ENCODE results near the gene GOLGA6L2.
"Not testable (repeated sequence)": the region's sequence is repeated elsewhere in the genome, so short reads cannot be mapped to it uniquely, and the experiment has no call there.

DNA sequence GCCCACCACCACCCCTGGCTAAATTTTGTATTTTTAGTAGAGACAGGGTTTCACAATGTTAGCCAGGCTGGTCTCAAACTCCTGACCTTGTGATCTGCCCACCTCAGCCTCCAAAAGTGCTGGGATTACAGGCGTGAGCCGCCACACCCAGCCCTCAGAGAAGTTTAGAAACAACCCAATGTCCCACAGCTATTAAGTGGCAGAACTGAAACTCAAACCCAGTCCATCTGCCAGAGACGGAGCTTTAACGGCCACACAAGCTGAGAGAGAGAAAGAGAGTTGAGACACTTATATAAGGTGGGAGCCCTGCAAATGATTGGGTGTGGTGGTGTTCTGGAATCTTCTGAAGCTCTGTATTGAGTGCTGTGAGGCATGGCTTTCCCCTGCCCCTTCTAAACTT lies 48.7 kb downstream of the GOLGA6L2 start:
- TF ChIP-seq, protein P1, sequence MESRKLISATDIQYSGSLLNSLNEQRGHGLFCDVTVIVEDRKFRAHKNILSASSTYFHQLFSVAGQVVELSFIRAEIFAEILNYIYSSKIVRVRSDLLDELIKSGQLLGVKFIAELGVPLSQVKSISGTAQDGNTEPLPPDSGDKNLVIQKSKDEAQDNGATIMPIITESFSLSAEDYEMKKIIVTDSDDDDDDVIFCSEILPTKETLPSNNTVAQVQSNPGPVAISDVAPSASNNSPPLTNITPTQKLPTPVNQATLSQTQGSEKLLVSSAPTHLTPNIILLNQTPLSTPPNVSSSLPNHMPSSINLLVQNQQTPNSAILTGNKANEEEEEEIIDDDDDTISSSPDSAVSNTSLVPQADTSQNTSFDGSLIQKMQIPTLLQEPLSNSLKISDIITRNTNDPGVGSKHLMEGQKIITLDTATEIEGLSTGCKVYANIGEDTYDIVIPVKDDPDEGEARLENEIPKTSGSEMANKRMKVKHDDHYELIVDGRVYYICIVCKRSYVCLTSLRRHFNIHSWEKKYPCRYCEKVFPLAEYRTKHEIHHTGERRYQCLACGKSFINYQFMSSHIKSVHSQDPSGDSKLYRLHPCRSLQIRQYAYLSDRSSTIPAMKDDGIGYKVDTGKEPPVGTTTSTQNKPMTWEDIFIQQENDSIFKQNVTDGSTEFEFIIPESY (IDR thresholded peaks at IDR 0.05), result not testable (repeated sequence)
- TF ChIP-seq, protein P2, sequence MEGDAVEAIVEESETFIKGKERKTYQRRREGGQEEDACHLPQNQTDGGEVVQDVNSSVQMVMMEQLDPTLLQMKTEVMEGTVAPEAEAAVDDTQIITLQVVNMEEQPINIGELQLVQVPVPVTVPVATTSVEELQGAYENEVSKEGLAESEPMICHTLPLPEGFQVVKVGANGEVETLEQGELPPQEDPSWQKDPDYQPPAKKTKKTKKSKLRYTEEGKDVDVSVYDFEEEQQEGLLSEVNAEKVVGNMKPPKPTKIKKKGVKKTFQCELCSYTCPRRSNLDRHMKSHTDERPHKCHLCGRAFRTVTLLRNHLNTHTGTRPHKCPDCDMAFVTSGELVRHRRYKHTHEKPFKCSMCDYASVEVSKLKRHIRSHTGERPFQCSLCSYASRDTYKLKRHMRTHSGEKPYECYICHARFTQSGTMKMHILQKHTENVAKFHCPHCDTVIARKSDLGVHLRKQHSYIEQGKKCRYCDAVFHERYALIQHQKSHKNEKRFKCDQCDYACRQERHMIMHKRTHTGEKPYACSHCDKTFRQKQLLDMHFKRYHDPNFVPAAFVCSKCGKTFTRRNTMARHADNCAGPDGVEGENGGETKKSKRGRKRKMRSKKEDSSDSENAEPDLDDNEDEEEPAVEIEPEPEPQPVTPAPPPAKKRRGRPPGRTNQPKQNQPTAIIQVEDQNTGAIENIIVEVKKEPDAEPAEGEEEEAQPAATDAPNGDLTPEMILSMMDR (IDR thresholded peaks at IDR 0.05; ENCODE audit: low read depth, low read length, missing input control), result not testable (repeated sequence)
- TF ChIP-seq, protein P3, sequence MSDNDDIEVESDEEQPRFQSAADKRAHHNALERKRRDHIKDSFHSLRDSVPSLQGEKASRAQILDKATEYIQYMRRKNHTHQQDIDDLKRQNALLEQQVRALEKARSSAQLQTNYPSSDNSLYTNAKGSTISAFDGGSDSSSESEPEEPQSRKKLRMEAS (IDR thresholded peaks at IDR 0.05), result not testable (repeated sequence)
- TF ChIP-seq YY1 (IDR thresholded peaks at IDR 0.05); FOXA1 (IDR thresholded peaks at IDR 0.05); RXRA (IDR thresholded peaks at IDR 0.05); TAF1 (conservative IDR thresholded peaks at IDR 0.05): not testable (repeated sequence)

Measured in liver (tissue), 3 donors.